Neural progenitor cell (in vitro differentiated cells): ENCODE results near the gene ZNF548.

ENCODE experiments used
- CTCF ChIP-seq: fragments of 200-600 bp; sonication (generic); IDR thresholded peaks from 2 replicates; pipeline ENCODE4 v1.5.1; 2017; ENCODE audit warnings: antibody characterized with exemption, mild to moderate bottlenecking
- EZH2 ChIP-seq: fragments of 200-600 bp; sonication (generic); IDR thresholded peaks from 2 replicates; pipeline ENCODE4 v1.6.1; 2017; ENCODE audit warnings: antibody characterized with exemption, mild to moderate bottlenecking, moderate library complexity

GRCh38 chr19:57403737-57404563, 14.3 kb downstream of the ZNF548 start:
- TF ChIP-seq CTCF = no peak
- no peak for TF ChIP-seq EZH2
